GM23338 (cell line): ENCODE measurements around the gene CAPN14. TPM values are rescaled to one million over a fixed set of nuclear protein-coding genes. Genes with fewer than 3 reads are reported as not detected.

Source experiments
- ATAC-seq: fragments of 200-7000 bp; cut with Tn5 transposase; 3 replicates; pipeline ENCODE4 v1.9.1; 2020
- DNase-seq: peaks from one replicate; pipeline ENCODE4 v3.0.0-alpha.2; 2015; ENCODE audit warnings: low spot score
- H2AFZ ChIP-seq: fragments of 200-600 bp; sonication (generic); 2 replicates; pipeline ENCODE4 v1.8.0; 2016; ENCODE audit warnings: antibody characterized with exemption, mild to moderate bottlenecking, moderate library complexity
- H3F3A ChIP-seq: fragments of 200-600 bp; sonication (generic); replicated peaks from 2 replicates; pipeline ENCODE4 v1.8.0; 2017; ENCODE audit warnings: antibody characterized with exemption, mixed run types, low read depth
- H3K27ac ChIP-seq: fragments of 200-600 bp; sonication (generic); 2 replicates; pipeline ENCODE4 v1.6.1; 2016; ENCODE audit warnings: low read depth
- H3K27me3 ChIP-seq: fragments of 200-600 bp; sonication (generic); 2 replicates; pipeline ENCODE4 v1.8.0; 2016; ENCODE audit warnings: mild to moderate bottlenecking, mixed run types, moderate library complexity; ENCODE audit not compliant: insufficient read depth
- H3K36me3 ChIP-seq: fragments of 200-600 bp; sonication (generic); 2 replicates; pipeline ENCODE4 v1.8.0; 2016; ENCODE audit warnings: mild to moderate bottlenecking; ENCODE audit not compliant: insufficient read depth
- H3K4me1 ChIP-seq: fragments of 200-600 bp; sonication (generic); 2 replicates; pipeline ENCODE4 v1.8.0; 2016; ENCODE audit warnings: mild to moderate bottlenecking, moderate library complexity; ENCODE audit not compliant: insufficient read depth
- H3K4me2 ChIP-seq: fragments of 200-600 bp; sonication (generic); 2 replicates; pipeline ENCODE4 v1.7.1; 2017; ENCODE audit warnings: mixed run types
- H3K4me3 ChIP-seq: fragments of 200-600 bp; sonication (generic); 2 replicates; pipeline ENCODE4 v1.6.1; 2016; ENCODE audit warnings: mixed run types
- H3K79me2 ChIP-seq: fragments of 200-600 bp; sonication (generic); replicated peaks from 2 replicates; pipeline ENCODE4 v1.8.0; 2017; ENCODE audit warnings: mild to moderate bottlenecking; ENCODE audit not compliant: insufficient read depth
- H3K9me2 ChIP-seq: fragments of 200-600 bp; sonication (generic); 2 replicates; pipeline ENCODE4 v1.8.0; 2017; ENCODE audit not compliant: insufficient read depth
- H4K20me1 ChIP-seq: fragments of 200-600 bp; sonication (generic); replicated peaks from 2 replicates; pipeline ENCODE4 v1.8.0; 2017; ENCODE audit warnings: mild to moderate bottlenecking; ENCODE audit not compliant: insufficient read depth
- H3K27ac Mint-ChIP-seq: 2 replicates; pipeline ENCODE4 v1.8.0; 2020; ENCODE audit warnings: inconsistent platforms, mild to moderate bottlenecking, moderate library complexity, mixed read lengths
- H3K27me3 Mint-ChIP-seq: 3 replicates; pipeline ENCODE4 v1.8.0; 2022; ENCODE audit warnings: low read depth, mild to moderate bottlenecking, moderate library complexity, mixed read lengths, inconsistent platforms; ENCODE audit not compliant: insufficient read depth, poor library complexity
- H3K36me3 Mint-ChIP-seq: 3 replicates; pipeline ENCODE4 v1.8.0; 2021; ENCODE audit warnings: low read depth, mild to moderate bottlenecking, inconsistent platforms, moderate library complexity, mixed read lengths
- H3K4me1 Mint-ChIP-seq: 3 replicates; pipeline ENCODE4 v1.8.0; 2020; ENCODE audit warnings: mild to moderate bottlenecking, inconsistent platforms, mixed read lengths
- H3K4me3 Mint-ChIP-seq: 3 replicates; pipeline ENCODE4 v1.8.0; 2021; ENCODE audit warnings: moderate library complexity, mild to moderate bottlenecking, inconsistent platforms, mixed read lengths
- H3K9me3 Mint-ChIP-seq: 3 replicates; pipeline ENCODE4 v1.8.0; 2020; ENCODE audit warnings: moderate library complexity, mild to moderate bottlenecking, inconsistent platforms, mixed read lengths
- CREB1 ChIP-seq: fragments of 250-450 bp; sonication (Bioruptor Pico); IDR thresholded peaks from 2 replicates; pipeline ENCODE4 v1.5.0; 2020; ENCODE audit warnings: low read depth, mild to moderate bottlenecking, moderate library complexity
- CTCF ChIP-seq, 2 experiments: fragments of 200-600 bp in 1 of 2; sonication (generic) in 1 of 2; conservative IDR thresholded peaks; 2 replicates each; pipeline versions ENCODE4 v1.5.1 to v1.6.1; 2016 to 2017; ENCODE audit warnings: antibody characterized with exemption in 2 of 2, low read depth in 2 of 2, mild to moderate bottlenecking in 2 of 2, moderate library complexity in 1 of 2
- ETS1 ChIP-seq: IDR thresholded peaks from 2 replicates; pipeline ENCODE4 v1.6.1; 2016; ENCODE audit warnings: antibody characterized with exemption
- EZH2 ChIP-seq: fragments of 200-600 bp; sonication (generic); IDR thresholded peaks from one replicate; pipeline ENCODE4 v1.8.0; 2017; ENCODE audit warnings: antibody characterized with exemption, mild to moderate bottlenecking, low read depth; ENCODE audit not compliant: unreplicated experiment
- EZH2phosphoT487 ChIP-seq: fragments of 200-600 bp; sonication (generic); IDR thresholded peaks from one replicate; pipeline ENCODE4 v1.8.1; 2018; ENCODE audit warnings: antibody characterized with exemption; ENCODE audit not compliant: unreplicated experiment
- JUNB ChIP-seq: IDR thresholded peaks from one replicate; pipeline ENCODE4 v1.6.1; 2016; ENCODE audit warnings: antibody characterized with exemption; ENCODE audit not compliant: unreplicated experiment
- NANOG ChIP-seq: IDR thresholded peaks from 2 replicates; pipeline ENCODE4 v1.6.1; 2016; ENCODE audit warnings: antibody characterized with exemption, borderline replicate concordance
- POLR2AphosphoS5 ChIP-seq: IDR thresholded peaks from 2 replicates; pipeline ENCODE4 v1.6.1; 2016; ENCODE audit warnings: antibody characterized with exemption, low read depth
- REST ChIP-seq: IDR thresholded peaks from one replicate; pipeline ENCODE4 v1.6.1; 2018; ENCODE audit warnings: antibody characterized with exemption; ENCODE audit not compliant: unreplicated experiment
- STAT1 ChIP-seq: IDR thresholded peaks from one replicate; pipeline ENCODE4 v1.6.1; 2016; ENCODE audit warnings: antibody characterized with exemption; ENCODE audit not compliant: unreplicated experiment
- ZNF114 ChIP-seq: fragments of 250-450 bp; sonication (Bioruptor Pico); IDR thresholded peaks from 2 replicates; pipeline ENCODE4 v1.5.0; 2020; ENCODE audit warnings: mild to moderate bottlenecking, moderate library complexity
- ZNF331 ChIP-seq: fragments of 250-450 bp; sonication (Bioruptor Pico); IDR thresholded peaks from 2 replicates; pipeline ENCODE4 v1.5.0; 2020; ENCODE audit warnings: low read depth, mild to moderate bottlenecking, moderate library complexity
- ZNF462 ChIP-seq: fragments of 250-450 bp; sonication (Bioruptor Pico); IDR thresholded peaks from 2 replicates; pipeline ENCODE4 v1.5.0; 2020; ENCODE audit warnings: mild to moderate bottlenecking, moderate library complexity
- polyA plus RNA-seq: library from polyadenylated mRNA; unstranded; fragments of >200 nt; fragmentation: Nextera tagmentation; extraction: Ambion mirVana; gene quantifications from 2 replicates; pipeline ENCODE4 v1.2.1, GENCODE V29; 2016
- total RNA-seq: library from RNA; depleted of rRNA; stranded (reverse); fragments of >200 nt; shearing (Covaris generic); gene quantifications from 2 replicates; pipeline ENCODE4 v1.2.3, GENCODE V29; 2014

The CAPN14 gene
- total and polyA plus RNA-seq, 2 experiments from 2014 or later, result 0.15 TPM; not detected in 1

GRCh38 chr2:31150120-31150670 lies 67.1 kb downstream of the CAPN14 start:
- Histone ChIP-seq H3F3A (no peaks in the 10 kb centered on the region), H3K36me3 (no peaks in the 10 kb centered on the region), H2AFZ (no peak overlapping the region), H3K79me2 (no peaks in the 10 kb centered on the region), H4K20me1 (no peaks in the 10 kb centered on the region), H3K4me2 (no peak overlapping the region), H3K4me3 (no peak overlapping the region), H3K27ac (no peak overlapping the region), H3K9me2 (no peaks in the 10 kb centered on the region), H3K4me1 (no peaks in the 10 kb centered on the region), H3K27me3 (no peaks in the 10 kb centered on the region)
- no peaks in the 10 kb centered on the region; the same call in 2 of the 3 replicates for H3K9me3 Mint-ChIP-seq
- DNase-seq (no peak), ATAC-seq (no peak)
- no peaks in the 10 kb centered on the region for H3K4me1 Mint-ChIP-seq
- H3K36me3 Mint-ChIP-seq, result no peaks in the 10 kb centered on the region
- H3K27ac Mint-ChIP-seq, result no peak overlapping the region
- TF ChIP-seq POLR2AphosphoS5 (no peak), CTCF (conservative IDR thresholded peaks at IDR 0.05; ENCODE audit: low read depth in 2 of 2) (no peak), ETS1 (no peak), EZH2 (no peak), ZNF331 (CRISPR knock-in tag) (no peak), NANOG (no peak), EZH2phosphoT487 (no peak), JUNB (no peak), CREB1 (CRISPR knock-in tag) (no peak), ZNF462 (CRISPR knock-in tag) (no peak), ZNF114 (CRISPR knock-in tag) (no peak), STAT1 (no peak), REST (no peak)
- H3K4me3 Mint-ChIP-seq, result no peak overlapping the region
- peaks cover 3% of the 10 kb centered on the region for H3K27me3 Mint-ChIP-seq
